Neural cell (in vitro differentiated cells): ENCODE measurements around the gene SPATA32. TPM values are rescaled to one million over a fixed set of nuclear protein-coding genes. Genes with fewer than 3 reads are reported as not detected.

Source experiments
- H2AFZ ChIP-seq: fragments of 200-600, 300-800 bp; sonication (generic), shearing (Covaris generic); 2 replicates; pipeline ENCODE4 v1.6.0; 2014; ENCODE audit warnings: low read depth, mild to moderate bottlenecking, antibody characterized with exemption, low read length, moderate library complexity
- H3F3A ChIP-seq: fragments of 200-600 bp; shearing (Covaris generic); 2 replicates; pipeline ENCODE4 v1.6.1; 2016; ENCODE audit warnings: mild to moderate bottlenecking, moderate library complexity, mixed read lengths, antibody characterized with exemption, low read length; ENCODE audit not compliant: insufficient read depth, poor library complexity, severe bottlenecking
- H3K27ac ChIP-seq: fragments of 200-600, 300-800 bp; sonication (generic), shearing (Covaris generic); 2 replicates; pipeline ENCODE4 v1.5.1; 2014; ENCODE audit warnings: mild to moderate bottlenecking, low read length, moderate library complexity
- H3K27me3 ChIP-seq: fragments of 300-800, 200-600 bp; sonication (generic), shearing (Covaris generic); 2 replicates; pipeline ENCODE4 v1.6.0; 2014; ENCODE audit warnings: mild to moderate bottlenecking, low read depth, low read length, moderate library complexity; ENCODE audit not compliant: insufficient read depth
- H3K36me3 ChIP-seq: fragments of 300-800, 200-600 bp; sonication (generic), shearing (Covaris generic); 2 replicates; pipeline ENCODE4 v1.5.1; 2014; ENCODE audit warnings: mild to moderate bottlenecking, antibody characterized with exemption, low read length, moderate library complexity; ENCODE audit not compliant: insufficient read depth
- H3K4me2 ChIP-seq: fragments of 300-800, 200-600 bp; sonication (generic), shearing (Covaris generic); 2 replicates; pipeline ENCODE4 v1.6.0; 2014; ENCODE audit warnings: mild to moderate bottlenecking, low read length
- H3K4me3 ChIP-seq: fragments of 300-800, 200-600 bp; sonication (generic), shearing (Covaris generic); 2 replicates; pipeline ENCODE4 v1.5.1; 2014; ENCODE audit warnings: mild to moderate bottlenecking, low read length, moderate library complexity
- H3K79me2 ChIP-seq: fragments of 200-600 bp; shearing (Covaris generic); replicated peaks from 2 replicates; pipeline ENCODE4 v1.6.0; 2014; ENCODE audit warnings: mild to moderate bottlenecking, low read length, moderate library complexity; ENCODE audit not compliant: insufficient read depth
- H3K9ac ChIP-seq: fragments of 300-800, 200-600 bp; sonication (generic), shearing (Covaris generic); 2 replicates; pipeline ENCODE4 v1.6.1; 2016; ENCODE audit warnings: mild to moderate bottlenecking, low read length, mixed read lengths
- H3K9me2 ChIP-seq: fragments of 200-600 bp; shearing (Covaris generic); 2 replicates; pipeline ENCODE4 v1.6.1; 2016; ENCODE audit warnings: mild to moderate bottlenecking, low read length, mixed read lengths; ENCODE audit not compliant: insufficient read depth
- H3K9me3 ChIP-seq: fragments of 200-600, 300-800 bp; sonication (generic), shearing (Covaris generic); 2 replicates; pipeline ENCODE4 v1.6.1; 2016; ENCODE audit warnings: mild to moderate bottlenecking, mixed run types, low read length, moderate library complexity, mixed read lengths
- H4K20me1 ChIP-seq: fragments of 200-600 bp; shearing (Covaris generic); 2 replicates; pipeline ENCODE4 v1.6.1; 2016; ENCODE audit warnings: mild to moderate bottlenecking, mixed run types; ENCODE audit not compliant: insufficient read depth
- EP300 ChIP-seq: fragments of 450-650 bp; conservative IDR thresholded peaks from 2 replicates; pipeline ENCODE4 v1.6.1; 2014; ENCODE audit warnings: antibody characterized with exemption, mild to moderate bottlenecking, moderate library complexity; ENCODE audit not compliant: poor library complexity, severe bottlenecking
- EZH2 ChIP-seq: fragments of 200-600, 300-800 bp; shearing (Covaris generic), sonication (generic); IDR thresholded peaks from 2 replicates; pipeline ENCODE4 v1.6.1; 2014; ENCODE audit warnings: antibody characterized with exemption, low read length, borderline replicate concordance, mild to moderate bottlenecking; ENCODE audit not compliant: insufficient read depth, poor library complexity, severe bottlenecking
- MXI1 ChIP-seq: fragments of 450-650 bp; conservative IDR thresholded peaks from 2 replicates; pipeline ENCODE4 v1.6.1; 2014; ENCODE audit warnings: antibody characterized with exemption, mild to moderate bottlenecking; ENCODE audit not compliant: poor library complexity, severe bottlenecking
- POLR2AphosphoS5 ChIP-seq: IDR thresholded peaks from 2 replicates; pipeline ENCODE4 v1.6.1; 2012
- SMC3 ChIP-seq: fragments of 450-650 bp; conservative IDR thresholded peaks from 2 replicates; pipeline ENCODE4 v1.6.1; 2014; ENCODE audit warnings: antibody characterized with exemption, mild to moderate bottlenecking, moderate library complexity; ENCODE audit not compliant: poor library complexity
- TAF1 ChIP-seq: IDR thresholded peaks from 2 replicates; pipeline ENCODE4 v1.6.1; 2012; ENCODE audit warnings: low read depth
- polyA plus RNA-seq: library from polyadenylated mRNA; depleted of rRNA; stranded (reverse); fragments of >200 nt; gene quantifications from 2 replicates; pipeline ENCODE4 v1.2.3, GENCODE V29; 2014
- TF ChIP-seq, protein P1 (sequence below): fragments of 450-650 bp; IDR thresholded peaks from 2 replicates; pipeline ENCODE4 v1.5.1; 2014; ENCODE audit warnings: antibody characterized with exemption, mild to moderate bottlenecking, moderate library complexity; ENCODE audit not compliant: poor library complexity, severe bottlenecking
- TF ChIP-seq, protein P2 (sequence below): IDR thresholded peaks from 2 replicates; pipeline ENCODE4 v1.6.1; 2012; ENCODE audit warnings: borderline replicate concordance

The SPATA32 gene
- polyA plus RNA-seq, 1 donor from 2014 or later = not detected

DNA sequence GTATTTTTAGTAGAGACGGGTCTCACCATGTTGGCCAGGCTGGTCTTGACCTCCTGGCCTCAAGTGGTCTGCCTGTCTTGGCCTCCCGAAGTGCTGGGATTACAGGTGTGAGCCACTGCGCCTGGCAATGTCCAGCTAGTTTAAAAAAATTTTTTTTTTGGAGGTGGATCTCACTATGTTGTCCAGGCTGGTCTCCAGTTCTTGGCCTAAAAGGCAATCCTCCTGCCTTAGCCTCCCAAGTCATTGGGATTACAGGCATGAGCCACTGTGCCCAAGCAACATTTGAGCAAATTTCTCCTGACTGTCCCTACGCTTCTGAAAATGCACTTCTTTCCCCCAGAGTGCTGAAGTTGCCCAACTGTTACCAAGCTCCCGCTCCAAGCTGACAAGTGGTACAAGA lies 46.9 kb upstream of the SPATA32 start:
- peaks cover 9% of the 10 kb centered on the region for H3K79me2 ChIP-seq
- H3K9me3 ChIP-seq = no peaks in the 10 kb centered on the region
- no peak overlapping the region for H3K9ac ChIP-seq
- H3K36me3 ChIP-seq = no peaks in the 10 kb centered on the region
- TF ChIP-seq POLR2AphosphoS5 = no peak
- TF ChIP-seq, protein P1, sequence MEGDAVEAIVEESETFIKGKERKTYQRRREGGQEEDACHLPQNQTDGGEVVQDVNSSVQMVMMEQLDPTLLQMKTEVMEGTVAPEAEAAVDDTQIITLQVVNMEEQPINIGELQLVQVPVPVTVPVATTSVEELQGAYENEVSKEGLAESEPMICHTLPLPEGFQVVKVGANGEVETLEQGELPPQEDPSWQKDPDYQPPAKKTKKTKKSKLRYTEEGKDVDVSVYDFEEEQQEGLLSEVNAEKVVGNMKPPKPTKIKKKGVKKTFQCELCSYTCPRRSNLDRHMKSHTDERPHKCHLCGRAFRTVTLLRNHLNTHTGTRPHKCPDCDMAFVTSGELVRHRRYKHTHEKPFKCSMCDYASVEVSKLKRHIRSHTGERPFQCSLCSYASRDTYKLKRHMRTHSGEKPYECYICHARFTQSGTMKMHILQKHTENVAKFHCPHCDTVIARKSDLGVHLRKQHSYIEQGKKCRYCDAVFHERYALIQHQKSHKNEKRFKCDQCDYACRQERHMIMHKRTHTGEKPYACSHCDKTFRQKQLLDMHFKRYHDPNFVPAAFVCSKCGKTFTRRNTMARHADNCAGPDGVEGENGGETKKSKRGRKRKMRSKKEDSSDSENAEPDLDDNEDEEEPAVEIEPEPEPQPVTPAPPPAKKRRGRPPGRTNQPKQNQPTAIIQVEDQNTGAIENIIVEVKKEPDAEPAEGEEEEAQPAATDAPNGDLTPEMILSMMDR = no peak
- no peak for TF ChIP-seq EZH2
- TF ChIP-seq MXI1 = no peak
- TF ChIP-seq SMC3 = no peak
- no peak for TF ChIP-seq TAF1
- TF ChIP-seq EP300 = no peak
- no peak overlapping the region for H3K4me3 ChIP-seq
- no peak overlapping the region for H2AFZ ChIP-seq
- no peaks in the 10 kb centered on the region for H3K27me3 ChIP-seq
- no peak overlapping the region for H3K27ac ChIP-seq
- H3K9me2 ChIP-seq = no peaks in the 10 kb centered on the region
- H4K20me1 ChIP-seq = no peaks in the 10 kb centered on the region
- no peaks in the 10 kb centered on the region for H3F3A ChIP-seq
- H3K4me2 ChIP-seq = no peak overlapping the region

DNA sequence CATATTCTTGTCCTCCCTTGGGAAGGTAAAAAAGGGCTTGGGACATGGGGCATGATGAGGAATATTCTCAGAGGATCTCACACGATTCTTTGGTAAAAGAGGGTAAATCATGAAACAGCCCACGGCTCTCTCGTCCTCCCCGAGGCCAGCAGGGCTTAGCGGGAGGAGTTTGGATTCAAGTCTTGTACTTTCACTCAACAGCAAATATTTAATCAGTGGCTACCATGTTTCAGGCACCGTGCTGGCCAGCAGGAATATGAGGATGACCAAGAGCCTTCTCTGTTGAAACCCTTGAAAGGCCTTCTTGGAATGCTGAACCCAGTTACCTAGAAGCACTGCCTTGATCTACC lies 46.1 kb upstream of the SPATA32 start:
- Histone ChIP-seq H3K9ac (no peak overlapping the region), H3K9me2 (no peaks in the 10 kb centered on the region), H3K36me3 (no peaks in the 10 kb centered on the region), H3K4me3 (no peak overlapping the region), H3K4me2 (no peak overlapping the region), H4K20me1 (no peaks in the 10 kb centered on the region), H2AFZ (no peak overlapping the region), H3K79me2 (peaks cover under 1% of the 10 kb centered on the region), H3K27me3 (no peaks in the 10 kb centered on the region), H3F3A (no peaks in the 10 kb centered on the region), H3K27ac (no peak overlapping the region), H3K9me3 (no peaks in the 10 kb centered on the region)
- TF ChIP-seq EP300 (no peak), EZH2 (no peak), POLR2AphosphoS5 (no peak), MXI1 (no peak), TAF1 (no peak), SMC3 (no peak)
- TF ChIP-seq, protein P2, sequence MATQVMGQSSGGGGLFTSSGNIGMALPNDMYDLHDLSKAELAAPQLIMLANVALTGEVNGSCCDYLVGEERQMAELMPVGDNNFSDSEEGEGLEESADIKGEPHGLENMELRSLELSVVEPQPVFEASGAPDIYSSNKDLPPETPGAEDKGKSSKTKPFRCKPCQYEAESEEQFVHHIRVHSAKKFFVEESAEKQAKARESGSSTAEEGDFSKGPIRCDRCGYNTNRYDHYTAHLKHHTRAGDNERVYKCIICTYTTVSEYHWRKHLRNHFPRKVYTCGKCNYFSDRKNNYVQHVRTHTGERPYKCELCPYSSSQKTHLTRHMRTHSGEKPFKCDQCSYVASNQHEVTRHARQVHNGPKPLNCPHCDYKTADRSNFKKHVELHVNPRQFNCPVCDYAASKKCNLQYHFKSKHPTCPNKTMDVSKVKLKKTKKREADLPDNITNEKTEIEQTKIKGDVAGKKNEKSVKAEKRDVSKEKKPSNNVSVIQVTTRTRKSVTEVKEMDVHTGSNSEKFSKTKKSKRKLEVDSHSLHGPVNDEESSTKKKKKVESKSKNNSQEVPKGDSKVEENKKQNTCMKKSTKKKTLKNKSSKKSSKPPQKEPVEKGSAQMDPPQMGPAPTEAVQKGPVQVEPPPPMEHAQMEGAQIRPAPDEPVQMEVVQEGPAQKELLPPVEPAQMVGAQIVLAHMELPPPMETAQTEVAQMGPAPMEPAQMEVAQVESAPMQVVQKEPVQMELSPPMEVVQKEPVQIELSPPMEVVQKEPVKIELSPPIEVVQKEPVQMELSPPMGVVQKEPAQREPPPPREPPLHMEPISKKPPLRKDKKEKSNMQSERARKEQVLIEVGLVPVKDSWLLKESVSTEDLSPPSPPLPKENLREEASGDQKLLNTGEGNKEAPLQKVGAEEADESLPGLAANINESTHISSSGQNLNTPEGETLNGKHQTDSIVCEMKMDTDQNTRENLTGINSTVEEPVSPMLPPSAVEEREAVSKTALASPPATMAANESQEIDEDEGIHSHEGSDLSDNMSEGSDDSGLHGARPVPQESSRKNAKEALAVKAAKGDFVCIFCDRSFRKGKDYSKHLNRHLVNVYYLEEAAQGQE = no peak
- TF ChIP-seq, protein P1 = no peak
